Loucy (cell line): Measurements from ENCODE around the gene USP21.

Source experiments
- EZH2phosphoT487 ChIP-seq: fragments of 200-600 bp; IDR thresholded peaks from 2 replicates; pipeline ENCODE4 v1.6.1; 2018; ENCODE audit warnings: antibody characterized with exemption, mild to moderate bottlenecking, moderate library complexity, borderline replicate concordance
- TF ChIP-seq, protein P1 (sequence below): fragments of 200-600 bp; sonication (generic); conservative IDR thresholded peaks from 2 replicates; pipeline ENCODE4 v1.5.1; 2014; ENCODE audit warnings: mild to moderate bottlenecking, antibody characterized with exemption, low read length

DNA sequence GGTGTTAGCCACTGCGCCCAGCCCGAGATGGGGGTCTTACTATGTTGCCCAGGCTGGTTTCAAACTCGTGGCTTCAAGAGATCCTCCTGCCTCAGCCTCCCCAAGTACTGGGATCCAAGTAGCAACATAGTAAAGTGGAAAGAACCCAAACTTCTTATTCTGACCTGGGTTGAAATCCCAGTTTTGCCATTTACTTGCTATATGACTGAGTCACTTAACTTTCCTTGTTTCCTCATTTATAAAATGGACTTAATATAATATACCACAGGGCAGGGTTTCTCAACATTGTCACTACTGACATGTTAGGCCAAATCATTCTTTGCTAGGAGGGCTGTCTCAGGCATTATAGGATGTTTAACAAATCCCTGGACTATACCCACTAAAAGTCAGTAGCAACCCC is 48.2 kb upstream of the USP21 start:
- TF ChIP-seq EZH2phosphoT487 = no peak
- TF ChIP-seq, protein P1, sequence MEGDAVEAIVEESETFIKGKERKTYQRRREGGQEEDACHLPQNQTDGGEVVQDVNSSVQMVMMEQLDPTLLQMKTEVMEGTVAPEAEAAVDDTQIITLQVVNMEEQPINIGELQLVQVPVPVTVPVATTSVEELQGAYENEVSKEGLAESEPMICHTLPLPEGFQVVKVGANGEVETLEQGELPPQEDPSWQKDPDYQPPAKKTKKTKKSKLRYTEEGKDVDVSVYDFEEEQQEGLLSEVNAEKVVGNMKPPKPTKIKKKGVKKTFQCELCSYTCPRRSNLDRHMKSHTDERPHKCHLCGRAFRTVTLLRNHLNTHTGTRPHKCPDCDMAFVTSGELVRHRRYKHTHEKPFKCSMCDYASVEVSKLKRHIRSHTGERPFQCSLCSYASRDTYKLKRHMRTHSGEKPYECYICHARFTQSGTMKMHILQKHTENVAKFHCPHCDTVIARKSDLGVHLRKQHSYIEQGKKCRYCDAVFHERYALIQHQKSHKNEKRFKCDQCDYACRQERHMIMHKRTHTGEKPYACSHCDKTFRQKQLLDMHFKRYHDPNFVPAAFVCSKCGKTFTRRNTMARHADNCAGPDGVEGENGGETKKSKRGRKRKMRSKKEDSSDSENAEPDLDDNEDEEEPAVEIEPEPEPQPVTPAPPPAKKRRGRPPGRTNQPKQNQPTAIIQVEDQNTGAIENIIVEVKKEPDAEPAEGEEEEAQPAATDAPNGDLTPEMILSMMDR = no peak
